ENCODE data around the gene THSD4.

DNA sequence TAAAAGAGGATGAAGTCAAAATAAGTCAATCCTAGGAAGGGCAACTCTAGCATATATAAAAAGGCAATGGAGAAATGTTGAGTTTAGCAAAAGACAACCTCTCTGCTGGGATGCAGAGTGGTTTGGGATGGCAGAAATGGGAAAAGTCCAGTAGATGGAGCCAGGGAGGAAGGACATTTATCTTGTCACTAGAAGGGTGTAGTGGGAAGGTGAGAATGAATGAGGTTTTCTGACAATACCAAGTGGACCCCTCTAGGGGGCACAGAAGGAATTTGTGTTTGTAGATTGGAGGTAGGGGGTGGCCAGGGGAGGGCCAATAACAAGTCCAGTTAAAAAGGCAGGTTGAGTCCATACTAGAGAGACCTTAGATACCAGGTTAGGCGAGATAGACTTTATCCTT, 80.0 kb downstream of the THSD4 start:
- TF ChIP-seq POLR2A (IDR thresholded peaks at IDR 0.05) = no peak
- TF ChIP-seq, protein P1, sequence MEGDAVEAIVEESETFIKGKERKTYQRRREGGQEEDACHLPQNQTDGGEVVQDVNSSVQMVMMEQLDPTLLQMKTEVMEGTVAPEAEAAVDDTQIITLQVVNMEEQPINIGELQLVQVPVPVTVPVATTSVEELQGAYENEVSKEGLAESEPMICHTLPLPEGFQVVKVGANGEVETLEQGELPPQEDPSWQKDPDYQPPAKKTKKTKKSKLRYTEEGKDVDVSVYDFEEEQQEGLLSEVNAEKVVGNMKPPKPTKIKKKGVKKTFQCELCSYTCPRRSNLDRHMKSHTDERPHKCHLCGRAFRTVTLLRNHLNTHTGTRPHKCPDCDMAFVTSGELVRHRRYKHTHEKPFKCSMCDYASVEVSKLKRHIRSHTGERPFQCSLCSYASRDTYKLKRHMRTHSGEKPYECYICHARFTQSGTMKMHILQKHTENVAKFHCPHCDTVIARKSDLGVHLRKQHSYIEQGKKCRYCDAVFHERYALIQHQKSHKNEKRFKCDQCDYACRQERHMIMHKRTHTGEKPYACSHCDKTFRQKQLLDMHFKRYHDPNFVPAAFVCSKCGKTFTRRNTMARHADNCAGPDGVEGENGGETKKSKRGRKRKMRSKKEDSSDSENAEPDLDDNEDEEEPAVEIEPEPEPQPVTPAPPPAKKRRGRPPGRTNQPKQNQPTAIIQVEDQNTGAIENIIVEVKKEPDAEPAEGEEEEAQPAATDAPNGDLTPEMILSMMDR (IDR thresholded peaks at IDR 0.05) = no peak
- TF ChIP-seq POLR2AphosphoS5 (IDR thresholded peaks at IDR 0.05; ENCODE audit: insufficient read depth in 1 of 2, low read depth in 1 of 2) = no peak
